ENCODE results near the gene OR5V1.
"Not testable (repeated sequence)": the region's sequence is repeated elsewhere in the genome, so short reads cannot be mapped to it uniquely, and the experiment has no call there.

OR5V1 gene

DNA sequence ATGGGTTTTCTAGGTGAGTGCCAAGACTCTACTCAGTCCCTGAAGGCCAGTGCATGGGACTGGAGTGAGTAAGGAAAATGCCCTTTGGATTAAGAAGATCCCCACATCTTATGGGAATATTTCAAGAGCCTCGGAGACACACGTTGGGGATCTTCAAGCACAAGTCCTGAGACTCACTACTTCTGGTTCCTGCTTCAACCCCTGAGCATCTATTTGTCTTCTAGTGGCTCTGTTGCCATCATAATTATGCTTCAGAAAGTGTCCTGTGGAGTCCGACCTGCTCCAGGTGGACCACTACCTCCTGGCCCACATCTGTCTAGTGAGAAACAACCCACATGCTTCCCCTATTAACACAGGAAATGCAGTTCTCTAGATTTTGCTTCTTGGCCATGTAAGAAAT lies at the start of gene OR5V1:
TSS of gene OR5V1 (minus strand) at position 101 of the 400 bp plus-strand sequence. CDS start 12,670 bp downstream, outside the sequence.
- no peak for DNase-seq

DNA sequence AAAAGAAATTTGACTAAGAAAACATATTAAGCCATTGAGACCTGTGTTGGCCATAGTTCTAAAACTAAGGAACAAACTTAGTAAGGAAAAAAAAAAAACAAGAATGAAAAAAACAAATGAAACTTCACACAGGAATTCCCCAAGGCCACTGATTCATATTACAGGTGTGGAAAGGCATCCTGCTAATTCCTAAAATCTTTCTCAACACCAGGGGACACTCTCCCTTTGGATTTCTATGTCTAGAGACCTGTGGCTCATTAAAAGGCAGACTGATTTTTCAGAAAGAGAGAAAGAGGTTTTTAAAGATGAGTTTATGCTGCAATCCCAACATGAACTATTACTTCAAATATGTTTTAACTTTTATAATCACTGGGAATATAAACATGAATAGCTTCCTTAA lies 45.9 kb upstream of the OR5V1 start, which contains the start of gene OR12D1:
TSS of gene OR12D1 (plus strand) at position 341 of the 400 bp plus-strand sequence.
- no peak for DNase-seq

DNA sequence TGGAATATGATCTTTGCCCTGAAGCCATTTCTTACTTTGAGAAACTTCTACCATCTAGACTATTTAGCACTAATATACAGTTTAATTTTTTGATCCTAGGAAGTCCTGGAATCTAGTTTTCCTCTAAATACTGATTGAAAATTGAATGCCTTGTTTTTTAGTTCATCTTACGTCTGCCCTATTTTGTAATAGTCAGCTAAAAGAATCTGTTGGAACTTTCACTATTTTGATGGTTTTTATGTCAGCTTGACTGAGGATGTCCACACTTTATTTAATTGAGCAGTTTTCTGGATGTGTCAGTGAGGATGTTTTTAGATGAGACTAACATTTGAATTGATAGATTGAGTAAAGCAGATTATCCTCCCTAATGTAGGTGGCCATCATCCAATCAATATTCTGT lies 35.1 kb upstream of the OR5V1 start:
- DNase-seq = no peak

DNA sequence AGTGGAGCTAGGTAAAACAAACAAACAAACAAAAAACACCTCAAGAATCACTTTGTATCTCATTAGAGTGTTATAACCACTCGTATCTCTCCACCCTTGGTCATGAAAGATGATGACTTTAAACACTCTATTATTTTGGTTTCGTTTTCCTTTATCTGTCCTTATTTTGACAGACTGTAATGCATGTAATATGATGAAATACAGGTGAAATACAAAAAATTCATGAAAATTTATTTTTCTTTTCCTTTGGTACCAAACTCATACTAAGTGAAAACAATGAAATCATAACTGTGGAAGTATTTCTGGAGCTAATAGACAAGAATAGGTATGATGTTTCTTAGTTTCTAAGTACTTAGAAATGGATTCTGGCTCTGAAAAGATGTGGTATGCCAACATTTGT lies 30.9 kb upstream of the OR5V1 start:
- DNase-seq = no peak

GRCh38 chr6:29395331-29395730 lies 26.7 kb upstream of the OR5V1 start, which contains the start of gene OR12D2:
Gene OR12D2, plus strand, starts transcription at chr6:29395631. Its CDS starts 1,069 bp downstream, at chr6:29396700.
- DNase-seq = no peak

DNA sequence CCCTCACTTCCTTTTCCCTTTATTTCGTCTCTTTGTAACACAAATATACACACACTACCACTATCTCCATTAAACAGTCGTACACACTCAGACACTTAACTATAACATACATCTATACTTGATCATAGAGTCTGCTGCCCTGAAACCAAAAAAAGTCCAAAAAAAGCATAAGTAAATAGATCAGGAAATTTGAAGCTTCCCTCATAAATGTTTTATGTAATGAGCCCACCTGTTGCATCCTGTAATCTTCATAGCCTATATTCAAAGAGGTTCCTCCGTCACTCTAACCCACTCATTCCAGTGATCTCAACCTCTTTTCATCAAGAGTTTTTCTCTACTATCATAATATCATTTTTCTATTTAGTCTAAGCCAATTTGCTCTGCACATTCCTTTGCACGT lies 19.9 kb upstream of the OR5V1 start:
- no peak for DNase-seq

DNA sequence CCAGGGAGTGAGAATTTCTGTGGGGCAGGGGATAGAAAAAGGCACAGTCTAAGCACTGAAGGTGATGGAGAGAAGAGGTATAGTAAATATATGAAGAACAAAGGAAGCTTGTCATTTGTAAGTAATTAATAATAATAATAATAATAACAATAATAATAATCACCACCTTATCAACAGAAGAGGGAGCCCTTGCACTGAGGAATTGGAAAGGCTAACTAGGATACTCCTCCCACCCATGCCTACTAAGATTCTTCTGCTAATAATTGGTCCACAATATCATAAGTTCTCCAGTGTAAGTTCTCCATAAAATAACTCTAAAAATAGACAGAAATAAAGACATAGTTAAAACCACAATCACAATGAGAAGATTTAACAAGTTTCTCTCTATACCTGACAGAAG lies 7.3 kb upstream of the OR5V1 start:
- DNase-seq = no peak

GRCh38 chr6:29375191-29375590 lies 6.5 kb upstream of the OR5V1 start, which contains the start of gene OR12D3:
Gene OR12D3, minus strand, starts transcription at chr6:29375291. Its CDS starts 4 bp downstream, at chr6:29375287.
- no peak for DNase-seq

DNA sequence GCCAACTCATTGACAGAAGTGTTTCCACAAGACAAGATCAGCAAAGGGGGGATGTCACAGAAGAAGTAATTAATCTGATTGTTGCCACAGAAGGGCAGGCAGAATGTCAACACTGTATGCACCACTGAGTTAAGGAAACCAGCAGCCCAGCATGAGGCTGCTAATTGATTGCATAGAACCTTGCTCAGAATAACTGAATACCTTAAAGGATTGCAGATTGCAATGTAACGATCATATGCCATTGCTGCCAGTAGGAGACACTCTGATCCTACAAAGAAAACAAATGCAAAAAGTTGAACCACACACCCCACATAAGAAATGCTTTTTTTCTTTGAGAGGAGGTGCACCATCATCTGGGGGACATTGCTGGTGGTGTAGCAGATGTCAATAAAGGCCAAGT lies 13.1 kb downstream of the OR5V1 start:
- DNase-seq = no peak

- no peak for DNase-seq
These were observed 13.7 kb downstream of the OR5V1 start for GRCh38 chr6:29354980-29355379.

- DNase-seq = not testable (repeated sequence)
These were observed 19.3 kb downstream of the OR5V1 start for GRCh38 chr6:29349348-29349747.

GRCh38 chr6:29345380-29345779 lies 23.3 kb downstream of the OR5V1 start:
- no peak for DNase-seq

GRCh38 chr6:29336269-29336668 lies 32.4 kb downstream of the OR5V1 start:
- DNase-seq = no peak

DNA sequence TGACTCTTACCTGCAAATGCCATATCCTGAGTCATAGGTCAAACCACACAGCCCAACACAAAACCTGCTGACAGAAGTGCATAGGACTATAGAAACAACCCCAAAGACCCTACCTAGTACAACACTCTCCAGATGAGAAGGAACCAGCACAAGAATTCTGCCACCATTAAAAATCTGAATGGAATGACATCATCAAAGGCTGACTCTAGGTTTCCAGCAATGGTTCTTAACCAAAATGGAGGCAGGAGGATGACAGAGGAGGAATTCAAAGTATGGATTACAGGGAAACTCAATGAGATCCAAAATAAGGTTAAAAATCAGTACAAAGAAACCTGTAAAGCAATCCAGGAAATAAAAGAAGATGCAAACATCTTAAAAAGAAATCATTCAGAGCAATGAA lies 36.0 kb downstream of the OR5V1 start:
- DNase-seq = no peak

GRCh38 chr6:29325777-29326176 lies 42.9 kb downstream of the OR5V1 start:
- no peak for DNase-seq

DNA sequence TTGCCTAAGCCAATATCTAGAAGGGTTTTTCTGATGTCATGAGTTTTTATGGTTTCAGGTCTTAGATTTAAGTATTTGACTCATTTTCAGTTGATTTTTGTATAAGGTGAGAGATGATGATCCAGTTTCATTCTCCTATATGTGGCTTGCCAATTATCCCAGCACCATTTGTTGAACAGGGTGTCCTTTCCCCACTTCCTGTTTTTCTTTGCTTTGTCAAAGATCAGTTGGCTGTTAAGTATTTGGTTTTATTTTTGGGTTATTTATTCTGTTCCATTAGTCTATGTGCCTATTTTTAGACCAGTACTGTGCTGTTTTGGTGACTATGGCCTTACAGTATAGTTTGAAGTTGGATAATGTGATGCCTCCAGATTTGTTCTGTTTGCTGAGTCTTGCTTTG lies 45.3 kb downstream of the OR5V1 start:
- DNase-seq = not testable (repeated sequence)

- DNase-seq = no peak
These were observed 48.7 kb downstream of the OR5V1 start for GRCh38 chr6:29319931-29320330.

All from NCI-H446 treated with DMSO at 0.1 percent for 48 hours (cell line).